Suprapubic skin (tissue), 4 donors: ENCODE data around the gene KANSL3. TPM values are rescaled to one million over a fixed set of nuclear protein-coding genes. Genes with fewer than 3 reads are reported as not detected.

ENCODE experiments used
- DNase-seq, 2 donors: peaks; one replicate each; pipeline ENCODE4 v3.0.0-alpha.2; 2019; ENCODE audit warnings: low spot score in 2 of 2
- H3K27ac ChIP-seq: fragments of 200-600 bp; sonication (generic); one replicate; pipeline ENCODE4 v1.5.1; 2019
- H3K27me3 ChIP-seq: fragments of 200-600 bp; sonication (generic); one replicate; pipeline ENCODE4 v1.5.1; 2019
- H3K36me3 ChIP-seq: fragments of 200-600 bp; sonication (generic); one replicate; pipeline ENCODE4 v1.5.1; 2019
- H3K4me1 ChIP-seq: fragments of 200-600 bp; sonication (generic); one replicate; pipeline ENCODE4 v1.5.1; 2019
- H3K4me3 ChIP-seq: fragments of 200-600 bp; sonication (generic); one replicate; pipeline ENCODE4 v1.5.1; 2019; ENCODE audit warnings: mild to moderate bottlenecking
- H3K9me3 ChIP-seq: fragments of 200-600 bp; sonication (generic); one replicate; pipeline ENCODE4 v1.5.1; 2019
- EP300 ChIP-seq: sonication (generic); formaldehyde crosslinking; IDR thresholded peaks from one replicate; pipeline ENCODE4 v1.6.1; 2017; ENCODE audit warnings: antibody characterized with exemption
- POLR2A ChIP-seq, 2 donors: fragments of 450-650 bp; IDR thresholded peaks; one replicate each; pipeline ENCODE4 v1.6.1; 2017; ENCODE audit warnings: antibody characterized with exemption in 2 of 2, mild to moderate bottlenecking in 2 of 2, moderate library complexity in 2 of 2
- POLR2AphosphoS5 ChIP-seq, 3 donors: sonication (generic); formaldehyde crosslinking; IDR thresholded peaks; one replicate each; pipeline ENCODE4 v1.6.1; 2017; ENCODE audit warnings: antibody characterized with exemption in 3 of 3
- WGBS: methylation state at CpG from one replicate; pipeline ENCODE4 v1.1.5; 2018; 5-methylcytosine and 5-hydroxymethylcytosine counted together
- total RNA-seq, 4 donors: library from RNA; depleted of rRNA; stranded (reverse); fragments of >200 nt; gene quantifications; one replicate each; pipeline ENCODE4 v1.1.0, GENCODE V29; 2016
- TF ChIP-seq, protein P1 (sequence below), 2 donors: fragments of 200-600 bp in 1 of 2; fragments of 450-650 bp in 1 of 2; sonication (generic) in 1 of 2; IDR thresholded peaks; one replicate each; pipeline ENCODE4 v1.5.1; 2016 to 2019; ENCODE audit warnings: antibody characterized with exemption in 2 of 2, mild to moderate bottlenecking in 1 of 2, moderate library complexity in 1 of 2

The KANSL3 gene
- total RNA-seq, 4 donors from 2014 or later: 29.3 to 70.5 (median 37.4) TPM

DNA sequence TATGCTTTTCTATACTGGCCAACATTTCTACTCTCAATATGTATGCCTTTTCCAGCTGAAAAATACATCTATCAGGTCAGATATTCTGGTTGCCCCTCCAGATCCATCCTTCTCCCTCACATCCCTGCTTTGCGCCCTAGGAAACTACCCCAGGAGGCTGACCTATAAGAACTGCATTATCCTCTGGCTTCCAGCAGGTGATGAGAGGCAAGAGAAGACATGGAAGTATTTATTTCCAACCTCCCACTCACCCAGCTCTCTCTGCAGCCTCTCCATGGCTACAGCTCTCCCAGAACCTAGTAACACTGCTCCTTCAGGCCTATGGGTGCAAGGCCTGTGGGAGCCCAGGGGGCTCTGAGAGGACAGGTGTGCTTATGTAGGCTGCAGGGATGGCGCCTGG lies 58.7 kb downstream of the KANSL3 start:
- Histone ChIP-seq H3K9me3 (no peaks in the 10 kb centered on the region), H3K27ac (no peak overlapping the region), H3K4me1 (no peaks in the 10 kb centered on the region), H3K4me3 (no peak overlapping the region), H3K36me3 (no peaks in the 10 kb centered on the region), H3K27me3 (no peaks in the 10 kb centered on the region)
- TF ChIP-seq, protein P1, sequence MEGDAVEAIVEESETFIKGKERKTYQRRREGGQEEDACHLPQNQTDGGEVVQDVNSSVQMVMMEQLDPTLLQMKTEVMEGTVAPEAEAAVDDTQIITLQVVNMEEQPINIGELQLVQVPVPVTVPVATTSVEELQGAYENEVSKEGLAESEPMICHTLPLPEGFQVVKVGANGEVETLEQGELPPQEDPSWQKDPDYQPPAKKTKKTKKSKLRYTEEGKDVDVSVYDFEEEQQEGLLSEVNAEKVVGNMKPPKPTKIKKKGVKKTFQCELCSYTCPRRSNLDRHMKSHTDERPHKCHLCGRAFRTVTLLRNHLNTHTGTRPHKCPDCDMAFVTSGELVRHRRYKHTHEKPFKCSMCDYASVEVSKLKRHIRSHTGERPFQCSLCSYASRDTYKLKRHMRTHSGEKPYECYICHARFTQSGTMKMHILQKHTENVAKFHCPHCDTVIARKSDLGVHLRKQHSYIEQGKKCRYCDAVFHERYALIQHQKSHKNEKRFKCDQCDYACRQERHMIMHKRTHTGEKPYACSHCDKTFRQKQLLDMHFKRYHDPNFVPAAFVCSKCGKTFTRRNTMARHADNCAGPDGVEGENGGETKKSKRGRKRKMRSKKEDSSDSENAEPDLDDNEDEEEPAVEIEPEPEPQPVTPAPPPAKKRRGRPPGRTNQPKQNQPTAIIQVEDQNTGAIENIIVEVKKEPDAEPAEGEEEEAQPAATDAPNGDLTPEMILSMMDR (IDR thresholded peaks at IDR 0.05): no peak
- TF ChIP-seq POLR2AphosphoS5 (IDR thresholded peaks at IDR 0.05): no peak
- TF ChIP-seq POLR2A (IDR thresholded peaks at IDR 0.05): no peak
- no peak for TF ChIP-seq EP300
- 88% methylated on average over 2 of the region's 2 CpGs for WGBS
- no peak for DNase-seq

DNA sequence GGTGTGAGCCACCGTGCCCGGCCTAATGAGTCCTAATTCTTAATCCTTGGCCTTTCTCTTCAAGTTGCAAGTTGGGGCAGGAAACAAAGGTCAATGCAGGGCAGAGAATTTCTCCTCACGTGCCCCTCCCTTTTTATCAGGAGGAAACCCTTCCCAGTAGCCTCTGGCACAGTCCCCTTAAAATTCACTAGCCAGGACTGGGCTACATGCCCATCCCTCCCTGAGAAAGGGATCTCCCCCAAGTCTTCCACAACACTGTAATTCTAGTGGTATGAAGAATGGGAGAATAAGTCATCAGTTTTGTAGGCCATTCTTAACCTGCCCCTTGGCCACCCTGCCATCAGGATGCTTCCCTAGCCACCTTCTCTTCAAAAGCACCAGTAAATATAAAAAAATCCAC lies 59.4 kb downstream of the KANSL3 start:
- no peak for DNase-seq
- no peak overlapping the region for H3K27ac ChIP-seq
- no peaks in the 10 kb centered on the region for H3K9me3 ChIP-seq
- no peaks in the 10 kb centered on the region for H3K4me1 ChIP-seq
- no peaks in the 10 kb centered on the region for H3K36me3 ChIP-seq
- no peak overlapping the region for H3K4me3 ChIP-seq
- H3K27me3 ChIP-seq: no peaks in the 10 kb centered on the region
- WGBS: 80% methylated on average over 3 of the region's 3 CpGs
- TF ChIP-seq POLR2AphosphoS5 (IDR thresholded peaks at IDR 0.05) (no peak), EP300 (no peak), POLR2A (IDR thresholded peaks at IDR 0.05) (no peak)
- TF ChIP-seq, protein P1 (IDR thresholded peaks at IDR 0.05): no peak

DNA sequence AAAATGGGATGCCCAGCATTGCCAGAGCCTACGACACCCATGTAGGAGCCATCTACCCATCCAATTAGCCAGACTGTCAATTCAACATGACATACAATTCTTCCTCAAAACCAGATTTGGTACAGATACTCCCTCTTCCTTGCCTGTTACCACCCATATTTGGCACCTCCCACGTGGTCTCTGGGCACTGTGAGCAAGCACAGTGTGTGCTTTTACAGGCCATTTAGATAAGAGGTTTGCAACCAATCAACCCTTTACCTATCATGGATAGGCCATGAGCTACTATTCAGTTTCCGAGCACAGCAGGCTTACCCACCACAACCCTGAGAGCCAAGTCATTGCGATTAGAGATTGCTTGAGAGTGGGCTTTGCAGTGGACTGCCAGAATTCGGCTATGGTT lies 60.6 kb downstream of the KANSL3 start:
- no peak overlapping the region for H3K27ac ChIP-seq
- no peak for DNase-seq
- H3K27me3 ChIP-seq: no peaks in the 10 kb centered on the region
- TF ChIP-seq, protein P1 (IDR thresholded peaks at IDR 0.05): no peak
- no peak for TF ChIP-seq EP300
- no peak for TF ChIP-seq POLR2AphosphoS5 (IDR thresholded peaks at IDR 0.05)
- H3K9me3 ChIP-seq: no peaks in the 10 kb centered on the region
- WGBS: 82% methylated on average over 5 of the region's 5 CpGs
- no peak overlapping the region for H3K4me3 ChIP-seq
- no peaks in the 10 kb centered on the region for H3K4me1 ChIP-seq
- H3K36me3 ChIP-seq: no peaks in the 10 kb centered on the region

DNA sequence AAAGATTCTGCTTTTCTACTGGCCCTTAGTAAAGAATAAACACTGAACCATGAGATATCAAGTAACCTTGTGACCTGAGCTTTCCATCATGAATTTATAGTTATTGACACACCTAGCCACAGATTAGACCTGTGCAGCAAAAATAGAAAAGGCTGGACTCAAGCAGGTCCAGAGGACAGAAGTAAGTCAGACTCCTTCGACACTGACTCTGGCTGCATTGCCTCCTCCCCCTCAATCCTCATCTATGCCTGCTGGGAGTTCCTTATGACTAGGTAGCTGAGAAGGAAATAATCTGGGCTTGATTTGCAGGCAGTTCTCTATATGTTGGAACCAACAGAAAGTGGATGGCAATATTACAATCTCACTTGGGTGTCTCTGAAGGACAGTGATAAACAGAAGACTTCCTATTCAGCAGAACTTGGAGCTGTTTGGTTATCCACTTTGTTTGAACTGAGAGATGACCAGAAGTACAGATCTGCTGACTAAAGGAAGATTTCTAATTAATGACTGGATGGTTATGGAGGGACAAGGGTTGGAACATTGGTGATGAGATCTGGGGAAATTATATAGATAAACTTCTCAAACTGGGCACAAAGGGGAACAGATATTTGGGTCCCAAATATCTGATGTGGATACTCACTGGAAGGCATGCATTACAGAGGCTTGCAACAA lies 62.2 kb downstream of the KANSL3 start:
- H3K36me3 ChIP-seq: no peaks in the 10 kb centered on the region
- H3K4me1 ChIP-seq: no peaks in the 10 kb centered on the region
- TF ChIP-seq EP300 (no peak), POLR2AphosphoS5 (IDR thresholded peaks at IDR 0.05) (no peak), POLR2A (IDR thresholded peaks at IDR 0.05) (no peak)
- TF ChIP-seq, protein P1 (IDR thresholded peaks at IDR 0.05): no peak
- no peaks in the 10 kb centered on the region for H3K9me3 ChIP-seq
- WGBS: 79% methylated on average over 1 of the region's 1 CpG
- H3K27ac ChIP-seq: no peak overlapping the region
- DNase-seq: no peak
- no peak overlapping the region for H3K4me3 ChIP-seq
- H3K27me3 ChIP-seq: no peaks in the 10 kb centered on the region

DNA sequence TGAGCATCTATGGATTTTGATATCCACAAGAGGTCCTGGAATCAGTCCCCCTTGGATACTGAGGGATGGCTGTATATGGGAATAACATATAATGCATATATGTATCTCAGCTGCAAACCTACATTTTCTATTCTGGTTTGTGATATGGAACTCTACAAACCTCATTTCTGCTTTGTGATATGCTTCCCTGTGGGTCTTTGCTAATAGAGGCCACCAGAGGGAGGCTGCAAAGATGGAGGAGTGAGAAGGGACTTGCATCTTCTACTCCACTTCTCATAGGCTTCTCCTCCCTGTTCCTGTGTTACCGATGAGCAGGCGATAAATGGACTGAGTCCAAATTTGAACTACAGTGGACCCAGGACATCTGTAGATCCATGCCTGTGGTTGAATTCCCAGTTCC lies 63.7 kb downstream of the KANSL3 start:
- Histone ChIP-seq H3K4me1 (no peaks in the 10 kb centered on the region), H3K36me3 (no peaks in the 10 kb centered on the region), H3K27ac (no peak overlapping the region), H3K27me3 (no peaks in the 10 kb centered on the region), H3K9me3 (no peaks in the 10 kb centered on the region), H3K4me3 (no peak overlapping the region)
- 91% methylated on average over 2 of the region's 2 CpGs for WGBS
- no peak for DNase-seq
- TF ChIP-seq, protein P1 (IDR thresholded peaks at IDR 0.05): no peak
- TF ChIP-seq POLR2A (IDR thresholded peaks at IDR 0.05) (no peak), POLR2AphosphoS5 (IDR thresholded peaks at IDR 0.05) (no peak), EP300 (no peak)
